ES-I3 (cell line): ENCODE data around the gene UGT1A1.

Experiments used
- H3K36me3 ChIP-seq: 2 replicates; pipeline ENCODE4 v1.6.1; 2013; ENCODE audit warnings: mild to moderate bottlenecking, low read length, control low read depth, moderate library complexity; ENCODE audit not compliant: insufficient read depth
- H3K4me1 ChIP-seq: 2 replicates; pipeline ENCODE4 v1.6.1; 2013; ENCODE audit warnings: mild to moderate bottlenecking, control low read depth, low read length; ENCODE audit not compliant: insufficient read depth
- H3K9ac ChIP-seq: 2 replicates; pipeline ENCODE4 v1.6.1; 2013; ENCODE audit warnings: low read depth, mild to moderate bottlenecking, low read length, moderate library complexity
- H3K9me3 ChIP-seq: 2 replicates; pipeline ENCODE4 v1.6.1; 2013; ENCODE audit warnings: mild to moderate bottlenecking, low read length, moderate library complexity; ENCODE audit not compliant: control insufficient read depth, insufficient read depth

UGT1A1 gene

GRCh38 chr2:233811732-233812131 lies 51.7 kb downstream of the UGT1A1 start:
- no peaks in the 10 kb centered on the region; the same call in 1 of the 2 replicates for H3K9me3 ChIP-seq
- H3K9ac ChIP-seq: no peak overlapping the region
- H3K4me1 ChIP-seq: no peaks in the 10 kb centered on the region

GRCh38 chr2:233813236-233814055 lies 53.4 kb downstream of the UGT1A1 start:
- no peaks in the 10 kb centered on the region for H3K9me3 ChIP-seq
- H3K4me1 ChIP-seq: no peaks in the 10 kb centered on the region
- no peak overlapping the region for H3K9ac ChIP-seq
- H3K36me3 ChIP-seq: no peaks in the 10 kb centered on the region

More at GRCh38 chr2:233811732-233812131, 51.7 kb downstream of the UGT1A1 start:
- H3K36me3 ChIP-seq: no peaks in the 10 kb centered on the region

- no peak overlapping the region for H3K9ac ChIP-seq
- no peaks in the 10 kb centered on the region for H3K36me3 ChIP-seq
- H3K9me3 ChIP-seq: no peaks in the 10 kb centered on the region
- no peaks in the 10 kb centered on the region for H3K4me1 ChIP-seq
These were observed 54.2 kb downstream of the UGT1A1 start for GRCh38 chr2:233814056-233814835.

GRCh38 chr2:233815861-233816260 lies 55.8 kb downstream of the UGT1A1 start:
- H3K9ac ChIP-seq: no peak overlapping the region
- H3K36me3 ChIP-seq: no peaks in the 10 kb centered on the region
- H3K4me1 ChIP-seq: no peaks in the 10 kb centered on the region
- no peaks in the 10 kb centered on the region for H3K9me3 ChIP-seq

- Histone ChIP-seq H3K36me3 (no peaks in the 10 kb centered on the region), H3K4me1 (no peaks in the 10 kb centered on the region), H3K9ac (no peak overlapping the region), H3K9me3 (no peaks in the 10 kb centered on the region)
These were observed 56.3 kb downstream of the UGT1A1 start for GRCh38 chr2:233816334-233816733.

- no peaks in the 10 kb centered on the region for H3K36me3 ChIP-seq
- H3K9me3 ChIP-seq: no peaks in the 10 kb centered on the region
- no peaks in the 10 kb centered on the region for H3K4me1 ChIP-seq
- H3K9ac ChIP-seq: no peak overlapping the region
These were observed 56.7 kb downstream of the UGT1A1 start for GRCh38 chr2:233816771-233817170.

GRCh38 chr2:233817361-233817911 lies 57.4 kb downstream of the UGT1A1 start:
- no peaks in the 10 kb centered on the region for H3K4me1 ChIP-seq
- no peaks in the 10 kb centered on the region for H3K9me3 ChIP-seq
- H3K9ac ChIP-seq: no peak overlapping the region
- H3K36me3 ChIP-seq: no peaks in the 10 kb centered on the region

GRCh38 chr2:233817995-233818638 lies 58.0 kb downstream of the UGT1A1 start:
- Histone ChIP-seq H3K4me1 (no peaks in the 10 kb centered on the region), H3K36me3 (no peaks in the 10 kb centered on the region), H3K9ac (no peak overlapping the region), H3K9me3 (no peaks in the 10 kb centered on the region)

- Histone ChIP-seq H3K9me3 (no peaks in the 10 kb centered on the region), H3K36me3 (no peaks in the 10 kb centered on the region), H3K4me1 (no peaks in the 10 kb centered on the region), H3K9ac (no peak overlapping the region)
These were observed 58.9 kb downstream of the UGT1A1 start for GRCh38 chr2:233818639-233819621.

- H3K9ac ChIP-seq: no peak overlapping the region
- H3K9me3 ChIP-seq: no peaks in the 10 kb centered on the region
- H3K4me1 ChIP-seq: no peaks in the 10 kb centered on the region
- H3K36me3 ChIP-seq: no peaks in the 10 kb centered on the region
These were observed 60.1 kb downstream of the UGT1A1 start for GRCh38 chr2:233819884-233820773.

GRCh38 chr2:233820774-233821105 lies 60.7 kb downstream of the UGT1A1 start:
- Histone ChIP-seq H3K9ac (no peak overlapping the region), H3K4me1 (no peaks in the 10 kb centered on the region), H3K9me3 (no peaks in the 10 kb centered on the region), H3K36me3 (no peaks in the 10 kb centered on the region)

GRCh38 chr2:233821196-233821595 lies 61.1 kb downstream of the UGT1A1 start:
- H3K9me3 ChIP-seq: no peaks in the 10 kb centered on the region
- H3K36me3 ChIP-seq: no peaks in the 10 kb centered on the region
- no peak overlapping the region for H3K9ac ChIP-seq
- H3K4me1 ChIP-seq: no peaks in the 10 kb centered on the region

- Histone ChIP-seq H3K4me1 (no peaks in the 10 kb centered on the region), H3K9ac (no peak overlapping the region), H3K9me3 (no peaks in the 10 kb centered on the region), H3K36me3 (no peaks in the 10 kb centered on the region)
These were observed 61.6 kb downstream of the UGT1A1 start for GRCh38 chr2:233821709-233822100.
